Endothelial cell of umbilical vein (primary cell): ENCODE data around the gene ETV6. TPM values are rescaled to one million over a fixed set of nuclear protein-coding genes. Genes with fewer than 3 reads are reported as not detected.

Source experiments
- BruUV-seq: library from RNA; stranded (reverse); fragments of 400-500 nt; replicated peaks from 2 replicates; lab custom pipeline; 2021; lab: Mats Ljungman, UMichigan
- CTCF ChIA-PET: fragments of 300-600, 350-600 bp; sonication (Branson Sonifier 250); formaldehyde crosslinking; loops from one replicate; lab custom pipeline; 2021; ENCODE audit warnings: antibody characterized with exemption, inconsistent platforms; lab: Charles Lee
- POLR2A ChIA-PET: fragments of 300-600, 350-600 bp; sonication (Branson Sonifier 250); formaldehyde crosslinking; loops from one replicate; lab custom pipeline; 2021; ENCODE audit warnings: antibody characterized with exemption, inconsistent platforms; lab: Charles Lee
- DNase-seq: peaks from one replicate; pipeline ENCODE4 v3.0.0-alpha.2; 2011; ENCODE audit warnings: low read depth, low spot score
- FAIRE-seq: peaks from 2 replicates; lab custom pipeline; 2011; peaks lifted over from hg19 to GRCh38; lab: Jason Lieb, UNC
- H2AFZ ChIP-seq: 2 replicates; pipeline ENCODE4 v1.6.0; 2012; ENCODE audit warnings: low read depth, low read length, control low read depth, inconsistent platforms
- H3K27ac ChIP-seq: 2 replicates; pipeline ENCODE4 v1.5.1; 2011; ENCODE audit warnings: low read depth, mild to moderate bottlenecking, control low read depth, low read length, moderate library complexity; ENCODE audit not compliant: insufficient read depth
- H3K27me3 ChIP-seq, 2 experiments: 2 replicates each; pipeline versions ENCODE4 v1.6.0 to v1.6.1; 2011; ENCODE audit warnings: low read length in 2 of 2, mixed read lengths in 1 of 2; ENCODE audit not compliant: control insufficient read depth in 2 of 2, insufficient read depth in 2 of 2
- H3K36me3 ChIP-seq, 2 experiments: 2 replicates in 1 of 2; 3 replicates in 1 of 2; pipeline ENCODE4 v1.5.1; 2011; ENCODE audit warnings: low read length in 2 of 2, mild to moderate bottlenecking in 1 of 2, moderate library complexity in 1 of 2; ENCODE audit not compliant: control insufficient read depth in 2 of 2, insufficient read depth in 2 of 2; ENCODE audit errors: extremely low read depth in 1 of 2
- H3K4me1 ChIP-seq: 3 replicates; pipeline ENCODE4 v1.5.1; 2011; ENCODE audit warnings: mild to moderate bottlenecking, low read length; ENCODE audit not compliant: control insufficient read depth, insufficient read depth; ENCODE audit errors: extremely low read depth
- H3K4me2 ChIP-seq: 2 replicates; pipeline ENCODE4 v1.6.1; 2011; ENCODE audit warnings: low read length, control low read depth, mixed read lengths; ENCODE audit not compliant: insufficient read depth
- H3K4me3 ChIP-seq, 3 experiments: fragments of 200-600 bp in 1 of 3; sonication (generic), shearing (Covaris generic) in 1 of 3; replicated peaks in 1 of 3; 2 replicates each; pipeline ENCODE4 v1.5.1; 2011 to 2016; ENCODE audit warnings: control low read depth in 3 of 3, low read length in 3 of 3, mild to moderate bottlenecking in 2 of 3, inconsistent platforms in 1 of 3, low read depth in 1 of 3, moderate library complexity in 1 of 3; ENCODE audit not compliant: insufficient read depth in 1 of 3
- H3K79me2 ChIP-seq: 2 replicates; pipeline ENCODE4 v1.6.0; 2012; ENCODE audit warnings: low read length, inconsistent platforms; ENCODE audit not compliant: control insufficient read depth, insufficient read depth
- H3K9ac ChIP-seq: replicated peaks from 2 replicates; pipeline ENCODE3; 2011; ENCODE audit warnings: low read length, control low read depth; ENCODE audit not compliant: insufficient read depth; ENCODE audit errors: extremely low read depth
- H3K9me1 ChIP-seq: replicated peaks from 3 replicates; pipeline ENCODE4 v1.6.0; 2011; ENCODE audit warnings: mild to moderate bottlenecking, low read length; ENCODE audit not compliant: control insufficient read depth, insufficient read depth; ENCODE audit errors: extremely low read depth
- H3K9me3 ChIP-seq: replicated peaks from 2 replicates; pipeline ENCODE4 v1.5.1; 2012; ENCODE audit warnings: low read length, inconsistent platforms; ENCODE audit not compliant: control insufficient read depth, insufficient read depth
- H4K20me1 ChIP-seq: replicated peaks from 2 replicates; pipeline ENCODE3; 2011; ENCODE audit warnings: mild to moderate bottlenecking, low read length; ENCODE audit not compliant: control insufficient read depth, insufficient read depth; ENCODE audit errors: extremely low read depth
- CTCF ChIP-seq, 2 donors: IDR thresholded peaks; 1 replicate in 1 of 2; 2 replicates in 1 of 2; pipeline ENCODE4 v1.5.1; 2011; ENCODE audit warnings: low read length in 2 of 2, mild to moderate bottlenecking in 2 of 2, moderate library complexity in 2 of 2, control low read depth in 1 of 2, inconsistent platforms in 1 of 2, low read depth in 1 of 2; ENCODE audit not compliant: insufficient read depth in 1 of 2; ENCODE audit errors: extremely low read depth in 1 of 2
- EZH2 ChIP-seq: IDR thresholded peaks from 2 replicates; pipeline ENCODE4 v1.6.1; 2012; ENCODE audit warnings: borderline replicate concordance, low read depth, mild to moderate bottlenecking, moderate library complexity, low read length, inconsistent platforms; ENCODE audit not compliant: severe bottlenecking
- FOS ChIP-seq: IDR thresholded peaks from 2 replicates; pipeline ENCODE4 v1.6.1; 2011; ENCODE audit warnings: mild to moderate bottlenecking, low read length, moderate library complexity, borderline replicate concordance; ENCODE audit not compliant: insufficient read depth
- GATA2 ChIP-seq: IDR thresholded peaks from 2 replicates; pipeline ENCODE4 v1.7.0; 2011; ENCODE audit warnings: low read depth, mild to moderate bottlenecking, moderate library complexity, mixed read lengths, low read length; ENCODE audit not compliant: insufficient read length, insufficient read depth
- JUN ChIP-seq: IDR thresholded peaks from 2 replicates; pipeline ENCODE4 v1.6.1; 2011; ENCODE audit warnings: borderline replicate concordance, low read depth; ENCODE audit not compliant: insufficient read length, insufficient read depth
- MAX ChIP-seq: IDR thresholded peaks from 2 replicates; pipeline ENCODE4 v1.6.1; 2011; ENCODE audit not compliant: insufficient read depth, insufficient read length
- POLR2A ChIP-seq: IDR thresholded peaks from 2 replicates; pipeline ENCODE4 v1.6.1; 2012; ENCODE audit warnings: low read depth, mild to moderate bottlenecking, control low read depth, low read length
- POLR2AphosphoS5 ChIP-seq: IDR thresholded peaks from 2 replicates; pipeline ENCODE4 v1.6.1; 2012; ENCODE audit warnings: low read depth, mild to moderate bottlenecking, control low read depth, low read length, moderate library complexity; ENCODE audit not compliant: insufficient read depth
- dilution Hi-C: fragments of 300-500 bp; cut with MboI; formaldehyde crosslinking; loops from one replicate; pipeline ENCODE4 v1.15.0; 2019; ENCODE audit warnings: low sequenced_read_pairs; ENCODE audit not compliant: extremely low pct_ligation_motif_present
- intact Hi-C: fragments of 100-400 bp; cut with micrococcal nuclease; formaldehyde crosslinking; loops from one replicate; pipeline ENCODE4 v1.10.0; 2022
- polyA plus RNA-seq, 4 experiments: library from polyadenylated mRNA; depleted of rRNA in 3 of 4; stranded (reverse) in 3 of 4; unstranded in 1 of 4; fragments of >200 nt; gene quantifications; 2 replicates each; pipeline versions ENCODE4 v1.2.1 to v1.2.3, GENCODE V29; 2011 to 2012; ENCODE audit warnings: missing spikeins in 1 of 4
- total RNA-seq: library from RNA; stranded (reverse); gene quantifications from 2 replicates; pipeline ENCODE4 v1.2.3, GENCODE V29; 2021

Gene ETV6
- total and polyA plus RNA-seq, 2 donors (not counting 3 experiments of a cell fraction or from before 2014, with no cell fraction given) = 15.9 to 57.1 TPM

- FAIRE-seq = peak; percentile 65
- H3K4me1 ChIP-seq = peaks cover 76% of the 10 kb centered on the region
These were observed 230.9 kb downstream of the ETV6 start for GRCh38 chr12:11880381-11880780.

More at GRCh38 chr12:11880381-11880780, 230.9 kb downstream of the ETV6 start:
- Histone ChIP-seq H2AFZ (no peak overlapping the region), H4K20me1 (no peaks in the 10 kb centered on the region), H3K27me3 (no peaks in the 10 kb centered on the region), H3K9me1 (no peaks in the 10 kb centered on the region), H3K4me2 (peak overlapping the region; percentile 11), H3K9ac (no peak overlapping the region), H3K4me3 (no peak overlapping the region), H3K36me3 (peaks cover 0 to 4% of the 10 kb centered on the region in 2 experiments), H3K9me3 (no peaks in the 10 kb centered on the region), H3K27ac (no peak overlapping the region), H3K79me2 (peaks cover 15% of the 10 kb centered on the region)
- intact Hi-C loops (loop anchor here (5.0 kb wide), 1 partner anchor 133 kb away; no protein-coding TSS in a partner anchor), dilution Hi-C loops (no loop called here)
- CTCF ChIA-PET = interaction anchor here (1.3 to 1.8 kb wide), 3 partner anchors 12 to 69 kb away, joined by 3 to 5 read pairs (median 4); no protein-coding TSS in a partner anchor
- POLR2A ChIA-PET = no interaction called here
- BruUV-seq = no TSS peak
- DNase-seq = peak; percentile 36
- peak; percentile 12 for TF ChIP-seq GATA2
- no peak for TF ChIP-seq EZH2
- no peak for TF ChIP-seq JUN
- TF ChIP-seq POLR2A = no peak
- no peak for TF ChIP-seq CTCF (IDR thresholded peaks at IDR 0.05; ENCODE audit: extremely low read depth in 1 of 2, insufficient read depth in 1 of 2, low read depth in 1 of 2, low read length in 2 of 2)
- no peak for TF ChIP-seq MAX
- no peak for TF ChIP-seq POLR2AphosphoS5
- no peak for TF ChIP-seq FOS
